Activated CD4-positive, alpha-beta memory T cell treated with anti-CD3 and anti-CD28 coated beads for 36 hours (primary cell): Measurements from ENCODE around the gene TMEM223. TPM values are rescaled to one million over a fixed set of nuclear protein-coding genes. Genes with fewer than 3 reads are reported as not detected.
A peak's percentile ranks its signal among the peaks of the same experiment; 100 is the strongest.

Experiments used
- CTCF ChIA-PET: fragments of 350-600 bp; sonication (Branson Sonifier 250); formaldehyde crosslinking; loops from one replicate; lab custom pipeline; 2021; ENCODE audit warnings: antibody characterized with exemption, inconsistent platforms; lab: Charles Lee
- POLR2A ChIA-PET: fragments of 350-600 bp; sonication (Branson Sonifier 250); formaldehyde crosslinking; loops from one replicate; lab custom pipeline; 2021; ENCODE audit warnings: antibody characterized with exemption; lab: Charles Lee
- DNase-seq: peaks from one replicate; pipeline ENCODE4 v3.0.0-alpha.2; 2020
- H3K27ac Mint-ChIP-seq: one replicate; pipeline ENCODE4 v1.8.0; 2021; ENCODE audit warnings: mixed read lengths
- H3K27me3 Mint-ChIP-seq: one replicate; pipeline ENCODE4 v1.8.0; 2021; ENCODE audit warnings: mixed read lengths
- H3K36me3 Mint-ChIP-seq: one replicate; pipeline ENCODE4 v1.8.0; 2021; ENCODE audit warnings: mixed read lengths
- H3K4me1 Mint-ChIP-seq: one replicate; pipeline ENCODE4 v1.8.0; 2021; ENCODE audit warnings: low read depth, mixed read lengths
- H3K4me3 Mint-ChIP-seq: one replicate; pipeline ENCODE4 v1.8.0; 2021; ENCODE audit warnings: mild to moderate bottlenecking, mixed read lengths
- H3K9me3 Mint-ChIP-seq: one replicate; pipeline ENCODE4 v1.8.0; 2021; ENCODE audit warnings: mixed read lengths
- intact Hi-C: fragments of 100-400 bp; cut with micrococcal nuclease; formaldehyde crosslinking; loops from one replicate; pipeline ENCODE4 v1.15.1; 2023
- total RNA-seq, 2 experiments: library from RNA; stranded (reverse); gene quantifications; one replicate each; pipeline ENCODE4 v1.2.3, GENCODE V29; 2021

Gene TMEM223
- total RNA-seq, 2 experiments from 2014 or later, result 9.2 to 10.2 TPM

DNA sequence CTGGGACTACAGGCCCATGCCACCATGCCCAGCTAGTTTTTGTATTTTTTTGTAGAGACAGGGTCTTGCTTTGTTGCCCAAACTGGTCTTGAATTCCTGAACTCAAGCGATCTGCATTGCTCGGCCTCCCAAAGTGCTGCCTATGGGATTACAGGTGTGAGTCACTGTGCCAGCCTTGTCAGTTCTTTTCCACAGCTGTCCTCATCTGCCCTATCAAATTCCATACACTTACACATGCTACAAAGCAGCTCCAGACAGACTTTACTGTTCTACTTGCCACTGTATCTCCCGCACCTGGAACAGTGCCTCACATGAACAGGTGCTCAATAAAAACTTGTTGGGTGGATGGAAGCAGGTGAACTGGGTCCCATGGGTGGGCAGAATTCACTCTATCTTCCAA lies 31.9 kb upstream of the TMEM223 start:
- intact Hi-C loops, result no loop called here
- ChIA-PET CTCF (no interaction called here), POLR2A (interaction anchor here (0.6 to 1.2 kb wide), 4 partner anchors 16 to 142 kb away, joined by 3 to 5 read pairs (median 4); partner anchors contain the start of gene WDR74)
- Mint-ChIP-seq H3K27ac (no peak overlapping the region), H3K9me3 (no peaks in the 10 kb centered on the region), H3K27me3 (no peaks in the 10 kb centered on the region), H3K4me1 (no peaks in the 10 kb centered on the region), H3K36me3 (peaks cover 43% of the 10 kb centered on the region), H3K4me3 (no peak overlapping the region)
- DNase-seq, result no peak

- Mint-ChIP-seq H3K4me1 (no peaks in the 10 kb centered on the region), H3K36me3 (peaks cover 13% of the 10 kb centered on the region), H3K27me3 (no peaks in the 10 kb centered on the region), H3K27ac (no peak overlapping the region), H3K4me3 (no peak overlapping the region), H3K9me3 (no peaks in the 10 kb centered on the region)
- ChIA-PET CTCF (interaction anchor here (1.3 kb wide), 2 partner anchors 9 to 10 kb away, joined by 3 to 4 read pairs; no protein-coding TSS in a partner anchor), POLR2A (interaction anchor here (1.2 to 1.4 kb wide), 2 partner anchors 10 to 24 kb away, joined by 4 read pairs; no protein-coding TSS in a partner anchor)
- DNase-seq, result no peak
- intact Hi-C loops, result no loop called here
Observed at GRCh38 chr11:62817129-62817528, 25.3 kb upstream of the TMEM223 start.

- H3K9me3 Mint-ChIP-seq, result no peaks in the 10 kb centered on the region
- ChIA-PET CTCF (interaction anchor here (0.7 to 1.6 kb wide), 5 partner anchors 8 to 30 kb away, joined by 3 to 7 read pairs (median 4); partner anchors contain the start of genes STX5 and TMEM179B), POLR2A (interaction anchor here (0.8 to 1.4 kb wide), 3 partner anchors 9 to 24 kb away, joined by 3 to 4 read pairs (median 4); no protein-coding TSS in a partner anchor)
- DNase-seq, result no peak
- H3K27me3 Mint-ChIP-seq, result no peaks in the 10 kb centered on the region
- no peak overlapping the region for H3K4me3 Mint-ChIP-seq
- peaks cover 13% of the 10 kb centered on the region for H3K36me3 Mint-ChIP-seq
- intact Hi-C loops, result no loop called here
- H3K27ac Mint-ChIP-seq, result no peak overlapping the region
- no peaks in the 10 kb centered on the region for H3K4me1 Mint-ChIP-seq
Observed at GRCh38 chr11:62816557-62816956, 24.8 kb upstream of the TMEM223 start.

GRCh38 chr11:62811659-62812058 lies 19.9 kb upstream of the TMEM223 start:
- no peaks in the 10 kb centered on the region for H3K27me3 Mint-ChIP-seq
- no peak overlapping the region for H3K4me3 Mint-ChIP-seq
- no peak overlapping the region for H3K27ac Mint-ChIP-seq
- peaks cover under 1% of the 10 kb centered on the region for H3K4me1 Mint-ChIP-seq
- no peaks in the 10 kb centered on the region for H3K36me3 Mint-ChIP-seq
- intact Hi-C loops, result no loop called here
- ChIA-PET CTCF (interaction anchor here (1.9 kb wide), 1 partner anchor 25 kb away, joined by 8 read pairs; the partner anchor contains the start of gene TMEM179B), POLR2A (no interaction called here)
- H3K9me3 Mint-ChIP-seq, result no peaks in the 10 kb centered on the region
- DNase-seq, result no peak

- intact Hi-C loops, result no loop called here
- ChIA-PET CTCF (interaction anchor here (1.9 kb wide), 1 partner anchor 24 kb away, joined by 8 read pairs; the partner anchor contains the start of gene TMEM179B), POLR2A (no interaction called here)
- DNase-seq, result no peak
- no peak overlapping the region for H3K4me3 Mint-ChIP-seq
- H3K27me3 Mint-ChIP-seq, result no peaks in the 10 kb centered on the region
- H3K9me3 Mint-ChIP-seq, result no peaks in the 10 kb centered on the region
- H3K4me1 Mint-ChIP-seq, result peaks cover 8% of the 10 kb centered on the region
- H3K36me3 Mint-ChIP-seq, result no peaks in the 10 kb centered on the region
- H3K27ac Mint-ChIP-seq, result no peak overlapping the region
Observed at GRCh38 chr11:62810748-62811147, 18.9 kb upstream of the TMEM223 start.

GRCh38 chr11:62806611-62807121 lies 14.9 kb upstream of the TMEM223 start:
- Mint-ChIP-seq H3K4me1 (peaks cover 32% of the 10 kb centered on the region), H3K27me3 (no peaks in the 10 kb centered on the region), H3K27ac (peak overlapping the region; percentile 99), H3K9me3 (no peaks in the 10 kb centered on the region), H3K4me3 (peak overlapping the region; percentile 99), H3K36me3 (peaks cover 28% of the 10 kb centered on the region)
- ChIA-PET CTCF (interaction anchor here (0.6 to 2.5 kb wide), 6 partner anchors 19 to 99 kb away, joined by 3 to 16 read pairs (median 8); partner anchors contain the start of gene TMEM179B), POLR2A (interaction anchor here (0.8 to 3.6 kb wide), 15 partner anchors 10 to 215 kb away, joined by 3 to 39 read pairs (median 7); partner anchors contain the start of genes STX5, TAF6L, TEX54 and TMEM179B)
- DNase-seq, result no peak
- intact Hi-C loops, result no loop called here

DNA sequence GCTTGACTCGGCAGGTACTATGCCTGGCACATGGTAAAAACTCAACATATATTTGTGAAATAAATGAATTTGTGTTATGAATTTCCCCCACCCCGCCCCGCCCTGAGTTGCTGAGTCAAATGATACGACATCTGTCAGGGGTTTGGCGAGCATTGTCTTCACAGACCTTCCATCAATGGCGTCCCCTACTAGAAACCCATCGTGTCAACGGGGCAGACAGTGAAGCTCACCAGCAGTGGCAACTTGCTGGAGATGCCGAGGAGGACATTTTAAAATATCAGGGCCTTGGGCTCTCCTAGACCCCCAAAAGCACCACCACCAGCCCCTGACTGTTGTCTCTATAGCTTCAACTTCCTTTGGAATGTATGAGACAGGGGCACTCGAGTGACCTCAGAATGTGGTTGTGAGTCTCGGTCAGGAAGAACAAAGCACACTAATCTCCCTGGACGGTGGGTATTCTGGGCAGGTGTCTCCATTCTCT lies 14.2 kb upstream of the TMEM223 start:
- POLR2A ChIA-PET, result interaction anchor here (0.7 to 3.6 kb wide), 21 partner anchors 9 to 249 kb away, joined by 3 to 39 read pairs (median 5); partner anchors contain the start of genes HNRNPUL2, SLC3A2, STX5 and TAF6L
- H3K27ac Mint-ChIP-seq, result peak overlapping the region; percentile 99

GRCh38 chr11:62805076-62805892 lies 13.5 kb upstream of the TMEM223 start, which contains the start of gene NXF1:
TSS of gene NXF1 (minus strand) at chr11:62805440. CDS start at chr11:62805356, 84 bp downstream.
- CTCF ChIA-PET, result interaction anchor here (0.9 to 2.5 kb wide), 8 partner anchors 10 to 193 kb away, joined by 3 to 16 read pairs (median 6); partner anchors contain the start of gene TMEM179B
- H3K27me3 Mint-ChIP-seq, result no peaks in the 10 kb centered on the region
- intact Hi-C loops, result loop anchor here (1.0 to 2.0 kb wide), 8 partner anchors 18 to 96 kb away; partner anchors contain the start of genes HNRNPUL2, TMEM179B and ZBTB3
- H3K27ac Mint-ChIP-seq, result peak within 1 kb of the TSS; percentile 99
- peak within 1 kb of the TSS; percentile 99 for H3K4me3 Mint-ChIP-seq
- no peaks in the 10 kb centered on the region for H3K9me3 Mint-ChIP-seq
- DNase-seq, result peak; percentile 96
- POLR2A ChIA-PET, result interaction anchor here (0.7 to 3.6 kb wide), 20 partner anchors 8 to 248 kb away, joined by 3 to 39 read pairs (median 5); partner anchors contain the start of genes HNRNPUL2, SLC3A2, STX5 and TAF6L
- peaks cover 34% of the 10 kb centered on the region for H3K4me1 Mint-ChIP-seq
- peaks cover 39% of the 10 kb centered on the region for H3K36me3 Mint-ChIP-seq

More for the DNA sequence above, 14.2 kb upstream of the TMEM223 start:
- CTCF ChIA-PET, result interaction anchor here (0.6 to 2.5 kb wide), 8 partner anchors 18 to 194 kb away, joined by 3 to 16 read pairs (median 6); partner anchors contain the start of gene TMEM179B
- peak overlapping the region; percentile 99 for H3K4me3 Mint-ChIP-seq
- H3K4me1 Mint-ChIP-seq, result peaks cover 34% of the 10 kb centered on the region
- no peaks in the 10 kb centered on the region for H3K9me3 Mint-ChIP-seq
- H3K27me3 Mint-ChIP-seq, result no peaks in the 10 kb centered on the region
- peaks cover 35% of the 10 kb centered on the region for H3K36me3 Mint-ChIP-seq
- peak; percentile 55 for DNase-seq
- intact Hi-C loops, result loop anchor here (1.0 to 2.0 kb wide), 8 partner anchors 19 to 97 kb away; partner anchors contain the start of genes HNRNPUL2, TMEM179B and ZBTB3

DNA sequence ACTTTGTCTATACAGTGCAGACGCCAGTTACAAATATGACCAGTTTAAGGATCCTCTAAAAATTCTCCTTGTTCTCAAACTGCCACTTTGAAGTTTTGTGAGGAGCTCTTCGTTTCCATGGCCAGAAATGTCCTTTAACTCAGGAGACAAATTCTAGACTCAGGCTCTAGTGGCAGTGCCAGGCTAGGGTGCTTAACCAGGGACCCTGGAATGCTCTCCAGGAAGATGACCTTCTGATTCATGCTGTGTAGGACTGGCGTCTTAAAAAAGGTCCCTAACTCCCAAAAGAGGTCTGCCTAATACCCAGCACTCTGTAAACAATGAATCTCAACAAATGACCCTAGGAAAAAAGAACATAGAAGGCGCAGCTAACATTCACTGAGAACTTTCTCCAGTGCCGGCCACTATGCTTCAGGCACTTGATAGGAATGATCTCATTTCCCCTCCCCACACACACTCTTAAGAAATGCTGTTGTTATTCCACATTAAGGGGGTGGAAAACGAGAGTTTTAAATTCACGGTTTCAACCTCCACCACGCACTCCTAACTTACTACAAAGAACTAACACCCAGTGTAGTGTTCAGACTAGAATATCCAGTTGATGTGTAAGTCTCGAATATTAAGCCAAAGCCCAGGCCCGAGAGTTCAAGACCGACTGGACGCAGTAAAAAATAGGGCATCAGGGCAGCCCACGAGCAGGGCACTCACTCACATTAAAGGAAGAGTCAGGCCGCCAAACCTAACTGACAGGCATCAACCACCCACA lies 12.7 kb upstream of the TMEM223 start:
- Mint-ChIP-seq H3K36me3 (peaks cover 47% of the 10 kb centered on the region), H3K27me3 (no peaks in the 10 kb centered on the region), H3K9me3 (no peaks in the 10 kb centered on the region), H3K27ac (peak overlapping the region; percentile 99), H3K4me3 (peak overlapping the region; percentile 99), H3K4me1 (peaks cover 34% of the 10 kb centered on the region)
- intact Hi-C loops, result loop anchor here (1.0 to 2.0 kb wide), 9 partner anchors 12 to 95 kb away; partner anchors contain the start of genes HNRNPUL2, TMEM179B, TMEM223 and ZBTB3
- POLR2A ChIA-PET, result interaction anchor here (0.8 to 3.6 kb wide), 12 partner anchors 7 to 139 kb away, joined by 3 to 39 read pairs (median 6); partner anchors contain the start of genes C11orf98, CSKMT, SLC3A2 and STX5
- CTCF ChIA-PET, result interaction anchor here (1.0 to 2.5 kb wide), 6 partner anchors 9 to 70 kb away, joined by 3 to 16 read pairs (median 4); no protein-coding TSS in a partner anchor
- peak; percentile 48 for DNase-seq

DNA sequence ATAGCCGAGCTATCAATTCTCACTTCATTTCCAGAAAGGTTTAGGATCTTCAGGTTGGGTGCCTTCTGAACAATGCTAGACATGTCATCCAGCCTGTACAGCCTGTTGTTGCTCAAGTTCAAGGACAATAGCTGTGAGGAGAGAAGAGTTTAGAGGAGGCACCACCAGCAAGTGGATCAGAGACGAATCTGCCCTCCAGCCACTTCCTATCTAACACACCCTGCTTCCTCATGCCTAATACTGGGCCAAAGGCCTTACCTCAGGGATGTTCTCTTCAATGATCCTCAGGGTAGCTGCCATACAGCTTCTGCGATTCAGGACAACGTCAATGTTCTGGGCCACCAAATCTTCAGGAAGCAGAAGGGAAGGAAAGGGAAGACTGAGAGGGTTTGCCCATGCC lies 9.3 kb upstream of the TMEM223 start:
- ChIA-PET CTCF (interaction anchor here (1.0 to 3.2 kb wide), 2 partner anchors 10 to 15 kb away, joined by 3 to 14 read pairs; partner anchors contain the start of gene TMEM179B), POLR2A (interaction anchor here (0.8 to 1.6 kb wide), 6 partner anchors 11 to 54 kb away, joined by 3 to 5 read pairs (median 4); no protein-coding TSS in a partner anchor)
- peaks cover 63% of the 10 kb centered on the region for H3K36me3 Mint-ChIP-seq
- H3K4me3 Mint-ChIP-seq, result no peak overlapping the region
- H3K9me3 Mint-ChIP-seq, result no peaks in the 10 kb centered on the region
- H3K27me3 Mint-ChIP-seq, result no peaks in the 10 kb centered on the region
- no peak for DNase-seq
- intact Hi-C loops, result no loop called here
- peaks cover 27% of the 10 kb centered on the region for H3K4me1 Mint-ChIP-seq
- no peak overlapping the region for H3K27ac Mint-ChIP-seq
